ENCODE measurements around the gene MYOD1.

The MYOD1 gene

DNA sequence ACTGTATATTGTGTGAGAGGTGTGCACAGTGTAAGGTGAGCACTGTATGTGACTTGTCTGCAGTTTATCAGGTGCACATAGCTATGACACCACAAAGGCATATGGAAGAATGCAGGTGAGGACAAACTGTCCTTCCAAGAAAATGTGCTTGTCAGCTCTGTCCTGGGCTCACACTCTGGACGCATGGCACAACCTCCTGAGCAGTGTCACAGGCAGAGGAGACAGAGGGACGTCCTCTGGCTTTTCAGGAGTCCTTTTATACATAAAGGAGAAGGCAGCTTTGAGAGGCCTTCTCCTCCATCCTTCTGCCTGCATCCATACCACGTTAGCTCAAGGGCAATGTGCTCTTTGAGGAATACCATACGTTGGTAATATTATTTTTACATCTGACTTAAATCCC is 7.5 kb upstream of the MYOD1 start:
- H3K27me3 ChIP-seq (ENCODE audit: insufficient read depth, poor library complexity, severe bottlenecking): peaks cover 8% of the 10 kb centered on the region

DNA sequence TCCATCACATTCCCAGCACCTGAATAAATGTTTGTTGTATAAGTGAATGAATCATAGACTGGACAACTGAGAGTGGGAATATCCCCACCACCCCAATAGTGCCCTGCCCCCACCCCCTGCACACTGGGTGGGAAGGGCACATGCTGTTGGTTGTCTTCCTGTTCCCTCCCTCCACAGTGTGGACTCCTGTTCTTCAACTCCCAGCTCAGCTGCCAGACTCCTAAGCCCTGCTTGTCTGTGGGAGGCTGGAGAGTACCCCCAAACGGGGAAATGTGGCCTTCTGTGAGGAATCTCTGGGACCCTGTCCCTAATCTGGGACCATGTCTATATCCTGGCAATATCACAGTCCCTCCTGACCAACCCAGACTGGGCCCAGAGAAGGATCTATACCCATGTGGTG is 5.5 kb upstream of the MYOD1 start:
- H3K27me3 ChIP-seq (ENCODE audit: insufficient read depth, poor library complexity, severe bottlenecking): peaks cover 20% of the 10 kb centered on the region
- no peak overlapping the region for H3K4me3 ChIP-seq (replicated peaks; ENCODE audit: insufficient read depth, low read length)
- DNase-seq (ENCODE audit: low read depth in 1 of 2, low spot score in 1 of 2): no peak
- H3K27ac ChIP-seq (replicated peaks): no peak overlapping the region
- TF ChIP-seq POLR2AphosphoS5 (IDR thresholded peaks at IDR 0.05; ENCODE audit: low read depth): no peak
- TF ChIP-seq GABPA (IDR thresholded peaks at IDR 0.05; ENCODE audit: low read depth): no peak
- TF ChIP-seq, protein P1, sequence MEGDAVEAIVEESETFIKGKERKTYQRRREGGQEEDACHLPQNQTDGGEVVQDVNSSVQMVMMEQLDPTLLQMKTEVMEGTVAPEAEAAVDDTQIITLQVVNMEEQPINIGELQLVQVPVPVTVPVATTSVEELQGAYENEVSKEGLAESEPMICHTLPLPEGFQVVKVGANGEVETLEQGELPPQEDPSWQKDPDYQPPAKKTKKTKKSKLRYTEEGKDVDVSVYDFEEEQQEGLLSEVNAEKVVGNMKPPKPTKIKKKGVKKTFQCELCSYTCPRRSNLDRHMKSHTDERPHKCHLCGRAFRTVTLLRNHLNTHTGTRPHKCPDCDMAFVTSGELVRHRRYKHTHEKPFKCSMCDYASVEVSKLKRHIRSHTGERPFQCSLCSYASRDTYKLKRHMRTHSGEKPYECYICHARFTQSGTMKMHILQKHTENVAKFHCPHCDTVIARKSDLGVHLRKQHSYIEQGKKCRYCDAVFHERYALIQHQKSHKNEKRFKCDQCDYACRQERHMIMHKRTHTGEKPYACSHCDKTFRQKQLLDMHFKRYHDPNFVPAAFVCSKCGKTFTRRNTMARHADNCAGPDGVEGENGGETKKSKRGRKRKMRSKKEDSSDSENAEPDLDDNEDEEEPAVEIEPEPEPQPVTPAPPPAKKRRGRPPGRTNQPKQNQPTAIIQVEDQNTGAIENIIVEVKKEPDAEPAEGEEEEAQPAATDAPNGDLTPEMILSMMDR (IDR thresholded peaks at IDR 0.05; ENCODE audit: insufficient read depth, low read length): no peak
- TF ChIP-seq SPI1 (IDR thresholded peaks at IDR 0.05; ENCODE audit: borderline replicate concordance, low read depth): no peak
- TF ChIP-seq, protein P2, sequence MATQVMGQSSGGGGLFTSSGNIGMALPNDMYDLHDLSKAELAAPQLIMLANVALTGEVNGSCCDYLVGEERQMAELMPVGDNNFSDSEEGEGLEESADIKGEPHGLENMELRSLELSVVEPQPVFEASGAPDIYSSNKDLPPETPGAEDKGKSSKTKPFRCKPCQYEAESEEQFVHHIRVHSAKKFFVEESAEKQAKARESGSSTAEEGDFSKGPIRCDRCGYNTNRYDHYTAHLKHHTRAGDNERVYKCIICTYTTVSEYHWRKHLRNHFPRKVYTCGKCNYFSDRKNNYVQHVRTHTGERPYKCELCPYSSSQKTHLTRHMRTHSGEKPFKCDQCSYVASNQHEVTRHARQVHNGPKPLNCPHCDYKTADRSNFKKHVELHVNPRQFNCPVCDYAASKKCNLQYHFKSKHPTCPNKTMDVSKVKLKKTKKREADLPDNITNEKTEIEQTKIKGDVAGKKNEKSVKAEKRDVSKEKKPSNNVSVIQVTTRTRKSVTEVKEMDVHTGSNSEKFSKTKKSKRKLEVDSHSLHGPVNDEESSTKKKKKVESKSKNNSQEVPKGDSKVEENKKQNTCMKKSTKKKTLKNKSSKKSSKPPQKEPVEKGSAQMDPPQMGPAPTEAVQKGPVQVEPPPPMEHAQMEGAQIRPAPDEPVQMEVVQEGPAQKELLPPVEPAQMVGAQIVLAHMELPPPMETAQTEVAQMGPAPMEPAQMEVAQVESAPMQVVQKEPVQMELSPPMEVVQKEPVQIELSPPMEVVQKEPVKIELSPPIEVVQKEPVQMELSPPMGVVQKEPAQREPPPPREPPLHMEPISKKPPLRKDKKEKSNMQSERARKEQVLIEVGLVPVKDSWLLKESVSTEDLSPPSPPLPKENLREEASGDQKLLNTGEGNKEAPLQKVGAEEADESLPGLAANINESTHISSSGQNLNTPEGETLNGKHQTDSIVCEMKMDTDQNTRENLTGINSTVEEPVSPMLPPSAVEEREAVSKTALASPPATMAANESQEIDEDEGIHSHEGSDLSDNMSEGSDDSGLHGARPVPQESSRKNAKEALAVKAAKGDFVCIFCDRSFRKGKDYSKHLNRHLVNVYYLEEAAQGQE (IDR thresholded peaks at IDR 0.05; ENCODE audit: insufficient replicate concordance, low read depth): no peak

More for the DNA sequence above, 7.5 kb upstream of the MYOD1 start:
- DNase-seq (ENCODE audit: low read depth in 1 of 2, low spot score in 1 of 2): no peak
- TF ChIP-seq POLR2AphosphoS5 (IDR thresholded peaks at IDR 0.05; ENCODE audit: low read depth): no peak
- H3K27ac ChIP-seq (replicated peaks): no peak overlapping the region
- H3K4me3 ChIP-seq (replicated peaks; ENCODE audit: insufficient read depth, low read length): no peak overlapping the region

DNA sequence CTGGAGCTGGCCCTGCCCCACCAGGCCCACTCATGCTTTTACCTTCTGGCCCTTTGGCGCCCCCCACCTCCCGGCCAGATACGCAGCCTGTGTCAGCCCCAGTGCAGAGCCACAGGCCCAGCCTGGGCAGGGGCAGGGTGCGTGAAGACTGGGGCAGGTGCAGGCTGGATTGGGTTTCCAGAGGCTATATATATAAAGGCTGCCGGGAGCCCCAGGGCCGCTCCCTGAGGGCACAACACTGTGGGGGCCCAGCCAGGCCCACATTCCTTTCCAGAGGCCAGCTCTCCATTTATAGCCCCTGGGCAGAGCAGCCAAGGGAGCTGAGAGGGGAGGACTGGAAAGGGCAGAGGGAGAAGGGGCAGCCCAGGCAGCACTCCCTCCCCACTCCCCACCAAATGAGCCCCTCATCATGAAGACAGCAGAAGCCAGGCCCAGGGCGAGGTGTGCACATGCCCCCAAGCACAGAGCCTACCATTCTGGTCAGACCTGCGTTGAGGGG is 5.0 kb upstream of the MYOD1 start:
- Histone ChIP-seq H3K27me3 (ENCODE audit: insufficient read depth, poor library complexity, severe bottlenecking) (peaks cover 26% of the 10 kb centered on the region), H3K27ac (replicated peaks) (no peak overlapping the region)
- TF ChIP-seq POLR2AphosphoS5 (IDR thresholded peaks at IDR 0.05; ENCODE audit: low read depth): no peak

DNA sequence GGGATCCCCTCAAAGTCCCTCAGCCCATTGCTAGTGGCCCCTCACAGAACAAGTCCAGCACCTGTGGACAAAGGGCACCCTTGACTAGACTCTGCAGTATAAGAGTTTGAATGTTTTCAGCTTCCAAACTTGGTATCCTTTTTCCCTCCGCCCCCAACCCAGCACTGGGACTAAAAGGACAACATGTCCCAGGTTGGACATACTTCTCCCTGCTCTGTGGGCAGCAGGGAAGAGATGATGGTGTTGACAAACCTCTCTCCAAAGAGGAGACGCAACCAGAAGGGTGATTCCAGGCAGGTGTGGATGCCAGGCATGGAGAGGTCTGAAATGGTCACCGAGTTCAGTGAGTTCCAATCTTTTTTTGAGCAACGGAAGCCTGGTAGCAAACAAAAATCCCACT is 4.5 kb upstream of the MYOD1 start:
- no peak for DNase-seq (ENCODE audit: low read depth in 1 of 2, low spot score in 1 of 2)
- no peak for TF ChIP-seq POLR2AphosphoS5 (IDR thresholded peaks at IDR 0.05; ENCODE audit: low read depth)
- TF ChIP-seq, protein P2 (IDR thresholded peaks at IDR 0.05; ENCODE audit: insufficient replicate concordance, low read depth): no peak
- TF ChIP-seq GABPA (IDR thresholded peaks at IDR 0.05; ENCODE audit: low read depth): no peak
- TF ChIP-seq, protein P1 (IDR thresholded peaks at IDR 0.05; ENCODE audit: insufficient read depth, low read length): no peak
- TF ChIP-seq SPI1 (IDR thresholded peaks at IDR 0.05; ENCODE audit: borderline replicate concordance, low read depth): no peak
- peaks cover 30% of the 10 kb centered on the region for H3K27me3 ChIP-seq (ENCODE audit: insufficient read depth, poor library complexity, severe bottlenecking)
- no peak overlapping the region for H3K27ac ChIP-seq (replicated peaks)
- no peak overlapping the region for H3K4me3 ChIP-seq (replicated peaks; ENCODE audit: insufficient read depth, low read length)

More for the DNA sequence above, 5.0 kb upstream of the MYOD1 start:
- no peak for DNase-seq (ENCODE audit: low read depth in 1 of 2, low spot score in 1 of 2)
- no peak overlapping the region for H3K4me3 ChIP-seq (replicated peaks; ENCODE audit: insufficient read depth, low read length)

DNA sequence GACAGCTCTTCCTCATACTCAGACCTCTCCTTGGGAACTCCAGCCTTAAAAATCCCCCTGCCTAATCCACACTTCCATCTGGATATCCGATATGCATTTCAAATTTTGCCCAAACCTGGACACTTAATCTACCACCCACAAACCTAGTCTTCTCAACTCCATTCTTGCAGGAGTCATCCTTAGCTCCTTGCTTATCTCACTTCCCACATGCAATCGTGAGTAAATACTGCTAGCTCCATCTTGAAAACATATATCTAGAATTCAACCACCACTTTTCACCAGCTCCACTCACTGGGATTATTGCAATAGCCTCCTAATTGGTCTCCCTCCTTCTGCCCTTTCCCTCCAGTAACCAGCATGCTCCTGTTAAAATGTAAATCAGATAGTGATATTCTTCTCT is 2.6 kb upstream of the MYOD1 start:
- H3K27ac ChIP-seq (replicated peaks): no peak overlapping the region
- no peak for TF ChIP-seq POLR2AphosphoS5 (IDR thresholded peaks at IDR 0.05; ENCODE audit: low read depth)
- TF ChIP-seq, protein P2 (IDR thresholded peaks at IDR 0.05; ENCODE audit: insufficient replicate concordance, low read depth): no peak
- TF ChIP-seq GABPA (IDR thresholded peaks at IDR 0.05; ENCODE audit: low read depth): no peak
- TF ChIP-seq, protein P1 (IDR thresholded peaks at IDR 0.05; ENCODE audit: insufficient read depth, low read length): no peak
- TF ChIP-seq SPI1 (IDR thresholded peaks at IDR 0.05; ENCODE audit: borderline replicate concordance, low read depth): no peak
- peaks cover 45% of the 10 kb centered on the region for H3K27me3 ChIP-seq (ENCODE audit: insufficient read depth, poor library complexity, severe bottlenecking)
- no peak overlapping the region for H3K4me3 ChIP-seq (replicated peaks; ENCODE audit: insufficient read depth, low read length)
- no peak for DNase-seq (ENCODE audit: low read depth in 1 of 2, low spot score in 1 of 2)
